GM21390 (cell line): ENCODE data around the gene PMM2.

ENCODE experiments used
- ATAC-seq: cut with Tn5 transposase; IDR thresholded peaks from one replicate; pipeline ENCODE4 v1.9.1; 2021; ENCODE audit not compliant: unreplicated experiment

Gene PMM2

DNA sequence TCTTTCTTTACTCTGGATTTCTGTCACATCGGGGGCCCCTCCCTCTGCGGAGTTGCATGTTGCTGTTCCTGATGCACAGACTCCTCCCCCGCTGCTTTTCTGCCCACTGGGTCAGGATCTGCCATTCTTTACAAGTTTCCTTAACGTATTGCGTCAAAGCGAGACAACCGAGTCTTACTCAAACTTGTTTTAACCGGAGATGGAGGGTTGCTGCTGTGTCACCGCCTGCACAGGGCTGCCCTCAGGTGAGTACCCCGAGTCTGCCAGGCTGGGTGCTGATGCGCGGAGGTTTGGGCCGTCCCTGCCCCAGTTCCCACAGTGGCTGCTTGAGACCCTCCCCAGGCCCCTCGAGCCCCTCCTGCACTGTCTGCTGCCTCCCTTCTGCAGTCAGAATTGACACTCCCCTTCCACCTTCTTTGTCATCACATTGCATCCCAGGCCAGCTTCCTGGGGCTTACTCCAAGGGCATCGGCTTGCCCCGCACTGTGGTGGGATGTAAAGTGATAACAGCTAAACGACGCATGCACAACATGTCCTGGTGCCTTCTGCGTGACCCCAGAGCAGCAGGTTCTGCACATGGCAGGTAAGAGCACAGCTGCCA lies 51.9 kb downstream of the PMM2 start:
- no peak for ATAC-seq

DNA sequence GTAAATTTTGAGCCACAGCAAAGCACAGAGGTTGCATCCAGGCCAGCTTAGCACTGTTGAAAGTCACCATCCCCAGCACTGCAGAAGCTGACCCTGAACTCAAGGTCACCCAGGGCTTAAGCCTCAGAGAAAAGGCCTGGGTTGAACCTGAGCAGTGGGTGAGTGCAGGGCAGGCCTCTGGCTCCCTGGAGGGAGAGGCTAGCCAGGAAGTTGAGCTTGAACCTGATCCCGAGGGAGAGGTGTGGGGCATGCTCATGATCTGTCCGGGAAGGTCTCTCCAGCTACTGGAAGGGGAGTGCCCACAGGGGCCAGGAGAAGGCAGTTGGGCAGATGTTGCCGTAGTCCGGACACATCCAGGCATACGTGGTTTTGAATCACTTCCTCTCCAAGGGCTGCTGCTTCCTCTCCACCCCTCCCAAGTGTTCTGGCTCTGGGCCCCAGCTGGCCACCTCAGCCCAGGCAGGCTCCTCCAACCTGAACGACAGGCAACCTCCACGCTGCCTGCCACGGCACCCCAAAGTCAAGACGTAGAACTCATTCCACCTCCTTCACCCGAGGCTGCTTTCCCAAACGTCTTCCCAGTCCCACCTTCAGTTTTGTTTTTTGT lies 52.7 kb downstream of the PMM2 start:
- ATAC-seq = no peak

DNA sequence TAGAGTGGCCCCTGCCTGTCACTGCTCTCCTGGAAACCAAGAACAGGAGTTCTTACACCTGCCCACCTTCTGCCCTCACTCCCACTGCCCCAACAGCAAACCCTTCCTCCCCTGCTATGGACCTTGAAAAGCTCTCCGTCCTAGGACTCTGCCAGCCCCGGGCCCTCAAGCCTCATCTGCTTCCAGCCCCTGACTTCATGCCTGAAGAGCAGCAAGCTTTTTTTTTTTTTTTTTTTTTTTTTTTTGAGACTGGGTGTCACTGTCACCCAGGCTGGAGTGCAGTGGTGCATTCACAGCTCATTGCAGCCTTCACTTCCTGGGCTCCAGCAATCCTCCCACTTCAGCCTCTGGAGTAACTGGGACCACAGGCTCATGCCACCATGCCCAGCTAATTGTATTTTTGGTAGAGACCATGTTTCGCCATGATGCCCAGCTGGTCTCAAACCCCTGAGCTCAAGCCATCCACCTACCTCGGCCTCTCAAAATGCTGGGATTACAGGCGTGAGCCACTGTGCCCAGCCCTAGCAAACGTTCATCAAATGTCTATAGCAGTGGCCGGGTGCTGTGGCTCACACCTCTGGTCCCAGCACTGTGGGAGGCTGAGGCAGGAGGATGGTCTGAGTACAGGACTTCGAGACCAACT lies 54.2 kb downstream of the PMM2 start:
- no peak for ATAC-seq

DNA sequence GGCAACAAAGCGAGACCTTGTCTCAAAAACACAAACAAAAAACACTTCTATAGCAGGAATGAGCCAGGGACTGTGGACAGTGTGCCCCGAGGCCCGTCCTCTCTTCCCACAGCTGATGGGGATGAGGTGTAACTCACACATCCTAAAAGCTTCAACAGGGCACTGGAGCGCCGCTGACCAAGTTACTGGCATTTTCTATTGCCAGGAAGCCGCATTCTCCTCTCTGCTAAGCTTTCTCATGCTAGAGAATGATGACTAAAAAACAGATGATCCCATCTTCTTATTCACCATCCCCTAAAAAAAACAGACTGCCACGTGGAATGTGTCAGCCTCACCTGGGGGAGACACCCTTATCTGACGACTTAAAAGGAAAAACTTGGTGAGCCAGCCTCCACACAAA lies 54.9 kb downstream of the PMM2 start:
- ATAC-seq = no peak

DNA sequence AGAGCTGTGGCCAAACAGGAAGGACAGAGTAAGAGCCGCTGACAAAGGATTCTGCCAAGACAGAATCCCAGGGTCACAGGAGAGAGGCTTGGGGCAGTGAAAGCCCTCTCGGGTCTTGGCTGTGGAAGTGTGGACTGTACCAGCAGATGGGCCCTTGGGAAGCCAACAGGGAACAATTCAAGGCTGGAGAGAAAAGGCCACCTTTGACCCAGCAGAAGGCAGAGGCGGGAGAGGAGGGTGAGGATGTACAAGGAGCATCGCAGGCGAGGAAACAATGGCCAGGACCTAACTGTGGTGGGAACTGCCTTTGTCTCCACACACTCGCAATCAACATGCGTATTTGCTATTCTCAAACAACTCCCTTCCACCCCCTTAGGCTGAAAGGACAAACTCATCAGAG lies 55.5 kb downstream of the PMM2 start:
- ATAC-seq = no peak

DNA sequence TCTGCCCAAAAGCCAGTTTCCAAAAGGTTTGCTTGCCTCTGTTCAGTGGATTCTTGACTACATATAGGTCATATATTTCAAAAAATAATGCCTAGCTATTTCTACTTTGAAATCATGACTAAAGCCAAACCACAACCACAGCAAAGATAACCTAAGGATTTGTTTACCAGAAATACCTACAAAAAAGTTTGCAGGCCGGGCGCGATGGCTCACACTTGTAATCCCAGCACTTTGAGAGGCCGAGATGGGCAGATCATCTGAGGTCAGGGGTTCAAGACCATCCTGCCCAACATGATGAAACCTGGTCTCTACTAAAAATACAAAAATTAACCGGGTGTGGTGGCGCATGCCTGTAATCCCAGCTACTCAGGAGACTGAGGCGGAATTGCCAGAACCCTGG lies 56.0 kb downstream of the PMM2 start:
- no peak for ATAC-seq

DNA sequence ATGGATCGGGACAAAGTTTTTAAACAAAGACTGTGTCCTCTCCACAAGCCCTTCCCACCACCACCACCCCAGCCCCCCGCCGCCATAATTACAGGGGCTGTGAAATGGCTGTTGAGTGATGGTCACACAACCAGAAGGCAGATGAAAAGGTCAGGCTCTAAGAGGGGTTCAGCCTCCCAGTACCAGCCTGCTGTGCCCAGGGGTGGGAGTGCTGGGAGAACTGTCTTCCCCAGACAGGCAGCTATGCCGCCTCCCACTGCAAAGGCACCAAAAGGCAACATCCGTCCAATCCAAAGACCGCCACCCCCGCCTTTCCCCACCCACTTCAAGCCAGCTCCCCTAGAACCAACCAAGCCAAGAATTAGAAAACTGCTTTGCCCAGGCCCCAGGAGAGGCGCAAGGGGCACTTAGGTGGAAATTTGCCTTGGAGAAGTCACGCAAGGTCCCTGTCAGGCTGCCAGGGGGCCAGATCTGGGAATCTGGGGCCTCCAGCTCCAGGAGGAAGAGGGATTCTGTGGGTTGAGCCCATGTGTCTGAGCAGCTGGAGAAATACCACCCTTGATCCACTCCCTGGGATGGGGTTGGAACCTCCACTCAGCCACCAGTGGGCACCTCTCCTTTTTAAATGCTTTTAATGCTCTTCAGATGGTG lies 56.8 kb downstream of the PMM2 start:
- ATAC-seq = no peak

DNA sequence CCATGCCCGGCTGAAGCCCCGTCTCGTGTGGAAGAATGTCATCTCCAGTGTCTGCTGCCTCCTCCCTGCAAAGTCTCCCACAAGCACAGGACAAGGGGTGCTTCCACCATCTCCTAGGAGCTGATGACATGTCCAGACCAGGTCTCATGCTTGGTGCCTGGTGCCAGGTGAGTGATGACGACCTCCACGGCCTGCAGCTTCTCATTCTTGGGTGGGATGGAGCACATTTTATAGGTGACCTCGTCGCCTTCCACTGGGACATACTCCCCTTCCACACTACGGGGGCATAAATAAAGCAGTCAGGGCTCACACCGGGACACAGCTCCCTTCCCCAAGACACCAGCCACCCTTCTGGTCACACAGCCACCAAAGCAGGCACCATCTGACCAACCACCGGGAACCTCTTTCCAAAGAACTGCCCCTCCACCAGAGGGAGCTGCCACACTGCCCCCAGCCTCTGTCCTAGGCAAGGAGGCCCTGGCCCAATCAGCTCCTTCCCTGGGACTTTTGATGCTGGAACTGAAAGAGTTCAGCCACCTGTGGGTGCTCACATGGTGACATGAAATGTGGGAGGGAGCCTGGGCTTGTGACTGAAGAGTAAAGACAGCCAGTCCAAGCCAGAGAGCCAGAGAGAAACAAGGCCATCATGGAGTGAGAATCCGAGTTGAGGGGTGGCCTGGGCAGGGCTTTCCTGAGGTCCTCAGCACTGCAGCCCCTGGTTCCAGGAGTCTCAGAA lies 57.6 kb downstream of the PMM2 start:
- ATAC-seq = no peak

DNA sequence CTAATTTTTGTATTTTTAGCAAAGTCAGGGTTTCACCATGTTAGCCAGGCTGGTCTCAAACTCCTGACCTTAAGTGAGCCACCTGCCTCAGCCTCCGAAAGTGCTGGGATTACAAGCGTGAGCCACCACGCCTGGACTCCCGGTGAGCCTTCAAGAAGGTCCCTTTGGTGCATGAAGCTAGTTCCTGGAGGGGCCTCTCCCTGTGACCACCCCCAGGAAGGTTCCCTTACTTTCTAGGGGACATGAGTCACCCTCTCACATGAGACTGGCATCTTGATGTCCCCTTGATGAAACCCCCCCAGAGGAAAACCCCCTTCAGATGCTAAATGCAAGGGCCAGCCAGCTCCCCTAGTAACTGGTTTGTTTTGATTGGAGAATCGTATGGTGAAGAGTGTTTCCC lies 58.3 kb downstream of the PMM2 start:
- ATAC-seq = no peak

DNA sequence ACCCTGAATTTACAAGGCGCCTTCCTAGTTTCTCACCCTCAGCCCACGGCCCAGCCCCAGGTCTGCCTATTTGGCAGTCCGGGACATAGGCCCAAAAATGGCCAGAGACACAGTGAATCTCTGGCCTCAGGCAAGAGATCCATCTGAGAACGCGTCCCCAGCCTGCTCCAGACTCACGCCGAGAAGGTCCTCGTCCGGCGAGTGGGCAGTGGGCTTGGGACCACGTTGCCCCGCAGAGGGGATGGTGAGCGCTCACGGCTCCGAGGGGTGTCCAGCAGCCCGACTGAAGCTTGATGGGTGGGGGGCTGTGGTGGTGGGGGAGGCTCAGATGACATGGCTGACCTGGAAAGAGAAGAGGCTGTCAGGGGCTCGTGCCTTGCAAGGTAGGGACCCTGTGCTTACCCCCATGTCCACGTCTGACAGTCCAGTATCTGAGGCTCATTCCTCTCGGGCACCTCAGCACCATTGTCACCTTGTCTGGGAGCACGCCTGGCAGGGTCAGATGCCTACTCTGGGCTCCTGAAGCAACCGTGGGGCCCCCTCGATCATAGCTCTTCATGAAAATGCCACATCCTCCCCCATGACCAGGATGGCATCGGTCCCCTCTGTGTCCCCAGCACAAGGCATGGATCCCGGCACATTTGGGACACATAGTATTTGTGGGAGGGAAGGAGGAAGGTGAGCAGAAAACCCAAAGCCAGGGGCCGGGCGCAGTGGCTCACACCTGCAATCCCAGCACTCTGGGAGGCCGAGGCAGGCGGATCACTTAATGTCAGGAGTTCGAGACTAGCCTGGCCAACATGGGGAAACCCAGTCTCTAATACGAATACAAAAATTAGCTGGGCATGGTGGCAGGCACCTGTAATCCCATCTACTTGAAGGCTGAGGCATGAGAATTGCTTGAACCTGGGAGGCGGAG lies 61.6 kb downstream of the PMM2 start:
- no peak for ATAC-seq

DNA sequence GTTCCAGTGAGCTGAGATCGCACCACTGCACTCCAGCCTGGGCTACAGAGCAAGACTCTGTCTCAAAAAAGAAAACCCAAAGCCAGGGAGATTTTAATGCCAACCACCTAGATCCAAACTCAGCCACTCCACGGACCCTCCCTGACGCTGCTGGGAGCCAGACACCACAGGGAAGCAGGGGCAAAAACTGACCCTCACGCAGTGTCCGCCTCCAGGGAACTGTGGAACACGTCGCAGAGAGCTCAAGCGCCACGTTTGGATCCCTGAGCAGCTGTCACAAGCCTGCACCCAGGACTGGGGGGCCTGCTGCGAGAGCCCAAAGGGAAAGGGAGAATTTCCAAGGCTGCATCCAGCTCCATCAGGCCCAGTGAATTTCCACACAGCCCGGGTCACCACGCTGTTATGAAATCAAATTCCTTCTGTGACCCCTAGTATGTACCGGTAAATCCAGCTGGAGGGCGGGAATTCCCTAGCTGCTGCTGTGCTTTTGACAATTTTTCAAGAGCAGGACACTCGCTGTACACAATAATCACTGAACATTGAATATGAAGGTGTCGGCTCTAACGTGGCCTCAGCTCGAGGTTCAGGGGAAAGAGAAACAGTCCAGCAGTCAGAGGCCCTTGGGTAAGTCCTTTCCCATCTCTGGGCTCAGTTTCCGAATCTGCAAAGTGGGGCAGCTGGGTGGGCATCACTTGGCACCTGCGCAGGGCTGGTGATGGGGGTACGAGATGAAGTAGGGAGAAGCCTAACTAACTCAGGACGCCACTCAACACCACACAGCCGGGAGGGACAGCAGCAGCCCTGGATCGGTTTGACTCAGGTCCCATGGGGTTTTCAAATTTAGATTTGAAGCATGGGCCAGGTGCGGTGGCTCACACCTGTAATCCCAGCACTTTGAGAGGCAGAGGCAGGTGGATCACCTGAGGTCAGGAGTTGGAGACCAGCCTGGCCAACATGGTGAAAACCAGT lies 62.6 kb downstream of the PMM2 start:
- ATAC-seq = no peak

DNA sequence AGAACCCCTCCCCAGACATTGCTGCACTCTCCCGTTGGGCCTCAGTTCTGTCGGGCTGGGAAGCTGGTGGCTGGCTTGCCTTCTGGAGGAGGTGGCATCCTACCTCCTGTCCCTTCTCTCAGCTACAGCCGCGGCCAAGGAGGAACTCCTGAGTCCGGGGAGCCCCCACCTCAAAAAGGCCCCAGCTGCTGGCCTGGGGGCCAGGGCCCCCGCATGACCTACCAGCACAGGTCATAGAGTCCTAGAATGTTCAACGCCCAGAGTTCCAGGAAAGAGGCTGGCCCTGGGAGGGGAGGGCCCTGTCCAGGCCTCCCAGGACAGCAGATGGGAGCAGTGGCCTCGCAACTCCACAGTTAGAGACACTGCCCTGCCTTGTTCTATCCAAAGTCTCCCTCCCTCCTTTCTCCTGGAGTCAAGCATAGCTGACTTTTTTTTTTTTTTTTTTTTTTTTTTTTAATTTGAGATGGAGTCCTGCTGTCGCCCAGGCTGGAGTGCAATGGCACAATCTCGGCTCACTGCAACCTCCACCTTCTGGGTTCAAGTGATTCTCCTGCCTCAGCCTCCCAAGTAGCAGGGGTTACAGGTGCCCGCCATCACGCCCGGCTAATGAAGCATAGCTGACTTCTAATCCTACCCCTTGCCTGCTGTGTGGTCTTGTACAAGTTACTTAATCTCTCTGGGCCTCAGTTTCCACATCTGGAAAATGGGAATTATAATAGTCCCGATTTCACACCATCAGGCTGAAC lies 64.1 kb downstream of the PMM2 start:
- ATAC-seq = no peak

DNA sequence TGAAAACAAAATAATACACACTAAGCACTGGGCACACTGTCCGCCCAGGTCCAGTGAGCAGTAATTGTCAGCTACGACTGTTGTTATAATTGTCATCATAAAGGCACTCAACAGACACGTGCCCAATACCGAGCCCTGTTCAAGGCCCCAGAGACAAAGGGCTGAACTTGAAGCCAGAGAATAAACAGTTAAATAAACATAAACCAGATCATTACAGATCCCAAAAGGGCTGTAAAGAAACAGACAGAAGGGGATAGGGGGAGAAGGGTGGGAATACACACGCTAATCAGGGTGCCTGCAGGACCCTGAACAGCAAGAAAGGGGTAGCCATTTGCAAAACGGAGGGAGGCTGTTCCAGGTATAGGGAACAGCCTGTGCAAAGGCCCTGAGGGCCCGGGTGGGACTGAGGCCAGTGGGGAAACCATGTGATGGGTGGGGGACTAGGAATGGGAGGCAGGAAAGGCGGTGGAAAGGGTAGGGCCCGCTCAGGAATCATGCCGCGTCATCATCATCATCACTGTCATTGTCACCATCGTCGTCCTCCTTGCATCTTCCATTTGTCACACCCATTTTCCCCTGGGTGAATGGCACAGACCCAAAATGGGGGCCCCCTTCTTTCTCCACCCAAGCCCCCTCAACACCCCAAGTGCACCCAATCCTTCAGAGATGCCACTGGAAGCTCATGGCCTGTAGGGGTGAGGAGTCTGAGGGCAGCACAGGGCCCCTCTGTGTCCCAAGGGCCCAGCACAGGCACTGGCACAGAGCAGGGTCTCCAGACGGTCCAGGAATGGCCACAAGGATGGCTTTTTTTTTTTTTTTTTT lies 64.9 kb downstream of the PMM2 start:
- no peak for ATAC-seq

DNA sequence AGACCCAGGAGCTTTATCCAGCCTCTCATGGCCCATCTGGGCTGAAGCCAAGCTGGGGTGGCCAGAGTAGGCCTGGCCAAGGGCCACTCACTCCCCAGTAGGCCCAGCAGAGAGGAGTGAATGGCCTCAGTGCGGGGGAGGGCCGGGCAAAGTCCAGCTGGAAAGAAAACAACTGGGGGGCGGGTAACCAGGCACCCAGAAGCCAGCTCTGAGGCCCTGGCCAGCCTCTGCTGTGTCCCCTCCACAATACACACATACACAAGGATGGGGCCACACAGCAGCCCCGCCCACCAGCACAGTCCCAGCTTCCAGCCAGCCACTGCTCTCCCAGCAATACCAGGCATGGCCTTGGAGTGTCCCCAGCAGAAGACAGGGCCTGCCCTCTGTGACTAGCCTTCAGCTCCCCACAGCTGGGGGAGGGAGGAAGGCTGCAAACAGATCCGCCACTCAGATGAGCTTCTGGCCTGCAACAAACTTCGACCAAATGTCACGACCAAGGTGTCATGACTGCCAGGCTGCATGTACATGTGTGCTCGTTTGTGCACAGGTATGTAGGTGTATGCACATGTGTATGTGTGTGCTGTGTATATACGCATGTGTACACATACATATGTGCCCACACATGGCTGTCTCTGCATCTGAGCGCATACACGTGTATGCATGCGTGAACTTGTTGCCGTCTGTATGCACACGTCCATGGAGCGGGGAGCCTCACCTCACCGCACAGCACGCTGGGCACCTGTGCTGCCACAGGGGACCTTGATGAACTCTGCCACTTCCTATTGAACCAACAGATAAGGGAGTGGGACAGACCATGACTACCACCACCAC lies 66.2 kb downstream of the PMM2 start:
- ATAC-seq = no peak

DNA sequence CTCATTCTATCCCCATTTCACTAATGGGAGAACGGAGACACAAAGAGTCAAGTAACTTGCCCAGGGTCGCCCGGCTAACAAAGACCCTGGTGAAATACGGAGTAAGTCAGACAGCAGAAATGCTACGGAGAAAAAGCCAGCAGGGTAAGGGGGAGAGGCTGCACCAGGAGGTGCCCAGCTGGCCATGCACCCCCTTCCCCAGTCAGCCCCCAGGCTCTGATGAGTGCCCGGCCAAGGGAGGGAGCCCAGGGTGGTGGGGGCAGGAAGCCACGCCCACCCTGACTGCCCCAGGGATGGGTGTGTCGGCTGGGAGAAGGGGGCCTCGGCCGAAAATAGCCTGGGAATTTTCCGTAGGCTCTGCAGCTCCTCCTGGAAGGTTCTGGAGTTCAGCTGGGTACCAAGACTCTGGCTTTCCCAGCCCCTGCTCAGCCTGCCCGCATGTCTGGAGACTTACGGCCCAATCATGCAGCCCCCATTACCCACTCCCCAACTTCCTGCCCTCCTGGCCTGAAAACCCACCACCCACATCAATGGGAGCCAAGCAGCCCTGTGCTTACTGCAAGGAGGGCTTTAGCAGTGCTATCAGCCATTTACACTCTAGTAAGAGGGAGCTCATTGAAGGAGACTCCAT lies 67.0 kb downstream of the PMM2 start:
- no peak for ATAC-seq

DNA sequence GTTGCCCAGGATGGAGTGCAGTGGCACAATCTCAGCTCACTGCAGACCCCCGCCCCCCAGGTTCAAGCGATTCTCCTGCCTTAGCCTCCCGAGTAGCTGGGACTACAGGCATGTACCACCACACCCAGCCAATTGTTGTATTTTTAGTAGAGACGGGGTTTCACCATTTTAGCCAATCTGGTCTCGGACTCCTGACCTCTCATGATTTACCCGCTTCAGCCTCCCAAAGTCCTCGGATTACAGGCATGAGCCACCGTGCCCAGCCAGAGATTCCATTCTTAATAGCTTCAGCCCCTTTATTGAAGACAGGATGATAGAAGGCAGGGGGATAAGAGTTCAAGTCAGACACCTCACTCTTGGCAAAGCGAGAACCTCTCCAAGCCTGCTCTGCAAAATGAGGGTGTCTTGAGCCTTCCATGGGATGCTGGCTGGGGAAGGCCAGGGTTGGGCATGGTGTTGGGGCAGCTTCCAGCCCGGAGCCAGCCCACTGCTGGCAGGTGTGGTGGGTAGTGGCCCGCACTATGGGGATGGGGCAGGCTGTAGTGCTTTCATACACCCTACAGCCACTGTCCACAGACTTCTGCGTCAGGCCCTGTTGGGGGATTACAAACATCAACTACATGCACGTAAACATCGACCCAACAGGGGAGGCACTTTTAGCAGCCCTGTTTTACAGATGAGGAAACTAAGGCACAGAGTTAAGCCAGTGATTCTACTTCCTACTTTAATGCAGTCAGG lies 67.7 kb downstream of the PMM2 start:
- ATAC-seq = no peak
